Adipocyte (in vitro differentiated cells): ENCODE measurements around the gene PNMA6E.

ENCODE experiments used
- DNase-seq: peaks from one replicate; pipeline ENCODE4 v3.0.0-alpha.2; 2015; ENCODE audit warnings: low read depth
- H3K27me3 ChIP-seq: replicated peaks from 2 replicates; pipeline ENCODE4 v1.7.0; 2013; ENCODE audit warnings: mild to moderate bottlenecking, low read length, moderate library complexity; ENCODE audit not compliant: control insufficient read depth, insufficient read depth
- H3K36me3 ChIP-seq: 2 replicates; pipeline ENCODE4 v1.7.0; 2013; ENCODE audit warnings: low read length, mild to moderate bottlenecking, moderate library complexity; ENCODE audit not compliant: control insufficient read depth, insufficient read depth, severe bottlenecking
- H3K4me1 ChIP-seq: 2 replicates; pipeline ENCODE4 v1.7.0; 2013; ENCODE audit warnings: mild to moderate bottlenecking, low read length, moderate library complexity; ENCODE audit not compliant: control insufficient read depth, insufficient read depth
- H3K4me3 ChIP-seq: 2 replicates; pipeline ENCODE4 v1.7.0; 2013; ENCODE audit warnings: mild to moderate bottlenecking, low read length, moderate library complexity
- H3K9ac ChIP-seq: 2 replicates; pipeline ENCODE4 v1.7.0; 2013; ENCODE audit warnings: mild to moderate bottlenecking, low read length, moderate library complexity
- H3K9me3 ChIP-seq: 2 replicates; pipeline ENCODE4 v1.7.0; 2013; ENCODE audit warnings: mild to moderate bottlenecking, low read length, moderate library complexity; ENCODE audit not compliant: control insufficient read depth

The PNMA6E gene

DNA sequence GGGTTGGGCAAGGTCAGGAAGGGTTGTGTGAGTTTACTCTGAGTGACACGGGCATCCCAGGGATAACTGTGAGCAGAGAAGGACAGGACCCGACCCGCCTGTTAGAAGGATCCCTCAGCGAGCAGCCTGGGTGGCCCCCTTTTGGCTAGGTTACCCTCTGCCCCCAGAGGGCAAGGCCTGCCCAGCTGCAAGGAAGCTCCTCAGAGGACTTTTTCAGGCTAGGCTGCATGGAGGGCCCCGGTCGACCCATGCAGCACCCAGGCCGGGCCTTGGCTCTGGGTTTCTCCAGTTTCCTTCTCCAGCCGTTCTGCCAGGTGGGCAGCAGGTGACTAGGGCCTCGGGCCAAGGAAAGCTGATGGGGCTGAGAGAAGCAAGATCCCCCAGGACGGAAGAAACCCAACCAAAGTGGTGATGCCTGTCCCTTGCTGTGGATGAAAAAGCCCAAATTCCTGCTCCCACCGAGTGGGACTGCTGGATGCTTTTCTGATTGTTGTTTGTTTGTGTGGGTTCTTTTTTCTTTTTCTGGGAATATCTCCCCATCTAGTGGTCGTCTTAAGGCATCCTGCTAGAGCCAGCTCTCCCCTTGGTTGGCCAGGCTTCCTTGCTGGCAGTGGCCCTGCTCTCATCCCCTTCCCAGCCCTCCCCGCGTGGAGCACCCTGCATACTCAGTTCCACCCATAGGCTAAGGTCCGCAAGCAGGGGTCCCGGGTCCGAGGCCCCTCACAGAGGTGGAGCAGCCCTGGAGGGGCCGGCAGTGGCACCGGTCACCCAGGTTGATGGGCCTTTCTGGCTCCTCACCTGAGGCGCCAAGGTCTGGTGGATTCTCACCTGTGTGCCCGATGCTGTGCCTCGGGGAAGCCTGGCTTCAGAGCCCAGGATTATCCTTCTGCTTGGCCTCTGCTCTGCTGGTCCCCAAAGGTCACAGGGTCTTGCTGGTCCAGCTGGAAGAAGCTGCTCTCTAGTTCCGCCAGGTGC, 11.9 kb upstream of the PNMA6E start:
- peaks cover 8% of the 10 kb centered on the region for H3K4me1 ChIP-seq
- DNase-seq = peak; percentile 23
- no peaks in the 10 kb centered on the region for H3K36me3 ChIP-seq
- no peaks in the 10 kb centered on the region for H3K9me3 ChIP-seq
- peaks cover 46% of the 10 kb centered on the region for H3K27me3 ChIP-seq
- H3K4me3 ChIP-seq = no peak overlapping the region
- H3K9ac ChIP-seq = no peak overlapping the region

DNA sequence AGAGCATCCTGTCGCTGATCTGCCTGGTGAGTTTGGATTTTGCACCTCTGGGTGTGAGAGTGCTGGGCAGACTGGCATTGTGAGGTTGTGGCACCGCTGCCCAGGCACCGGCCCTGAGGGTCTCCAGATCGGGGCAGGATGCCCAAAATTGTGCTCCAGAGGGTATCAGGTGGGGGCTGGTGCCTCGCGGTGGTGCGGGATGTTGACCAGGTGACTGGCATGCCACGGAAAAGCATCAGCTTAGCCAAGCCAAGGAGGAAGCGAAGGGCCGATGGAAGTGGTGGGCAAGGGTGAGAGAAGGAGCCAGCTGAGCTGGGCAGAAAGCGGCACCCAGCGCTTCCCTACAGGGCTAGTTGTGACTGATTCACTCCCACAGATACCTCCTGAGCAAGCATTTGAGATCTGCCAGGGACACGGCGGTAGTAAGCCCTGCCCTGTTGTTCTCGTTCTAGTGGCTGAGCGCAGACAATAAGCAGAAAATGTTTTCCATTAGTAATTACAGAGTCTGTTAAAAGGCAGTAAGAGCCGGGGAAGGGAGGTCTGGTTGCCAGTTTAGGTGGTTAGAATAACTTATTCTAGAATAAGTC, 10.9 kb upstream of the PNMA6E start:
- H3K9ac ChIP-seq = no peak overlapping the region
- no peak for DNase-seq
- peaks cover 45% of the 10 kb centered on the region for H3K27me3 ChIP-seq
- H3K9me3 ChIP-seq = no peaks in the 10 kb centered on the region
- H3K4me1 ChIP-seq = peaks cover 8% of the 10 kb centered on the region
- no peak overlapping the region for H3K4me3 ChIP-seq
- H3K36me3 ChIP-seq = no peaks in the 10 kb centered on the region

DNA sequence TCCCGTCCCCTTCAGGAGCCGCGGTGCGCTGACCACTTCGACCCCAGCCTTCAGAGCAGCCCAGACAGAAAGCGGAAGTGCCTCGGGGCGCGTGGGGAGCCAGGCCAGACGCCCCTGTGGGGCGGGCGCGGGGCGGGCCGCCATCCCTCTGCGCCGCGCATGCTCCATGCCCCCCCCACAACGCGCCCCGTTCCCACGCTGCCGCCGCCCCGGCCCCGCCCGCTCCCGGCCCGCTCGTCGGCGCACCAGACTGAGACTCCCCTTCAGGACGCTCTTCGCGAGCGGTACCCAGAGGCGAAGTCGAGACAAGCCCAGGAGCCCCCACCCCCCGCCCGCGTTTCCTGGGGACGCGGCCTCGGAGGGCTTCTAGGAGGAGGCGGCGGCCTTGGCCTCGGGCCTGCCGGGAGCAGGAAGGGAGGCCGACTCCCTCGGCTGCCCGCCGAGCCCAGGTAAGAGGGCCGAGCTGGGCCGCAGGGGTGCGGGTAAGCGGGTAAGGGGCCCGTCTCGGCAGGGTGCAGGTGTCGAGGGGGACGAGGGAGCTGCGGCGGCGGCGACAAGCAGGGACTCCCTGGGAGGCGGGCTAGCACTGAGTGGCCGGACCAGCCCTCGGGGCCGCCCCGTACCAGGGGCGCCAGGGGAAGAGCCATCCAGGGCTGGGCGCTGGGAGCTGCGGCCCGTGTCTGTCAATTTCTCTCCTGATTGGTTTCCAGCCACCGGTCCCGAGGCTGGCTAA, 10.3 kb upstream of the PNMA6E start, which contains the start of gene ZFP92:
Gene ZFP92 (plus strand): TSS at position 218 of the 733 bp plus-strand sequence. CDS start 6,851 bp downstream, outside the sequence.
- Histone ChIP-seq H3K27me3 (peaks cover 45% of the 10 kb centered on the region), H3K4me1 (peaks cover 8% of the 10 kb centered on the region), H3K36me3 (no peaks in the 10 kb centered on the region), H3K9ac (no peak within 1 kb of the TSS), H3K9me3 (no peaks in the 10 kb centered on the region), H3K4me3 (peak within 1 kb of the TSS; percentile 37)
- peak; percentile 56 for DNase-seq

DNA sequence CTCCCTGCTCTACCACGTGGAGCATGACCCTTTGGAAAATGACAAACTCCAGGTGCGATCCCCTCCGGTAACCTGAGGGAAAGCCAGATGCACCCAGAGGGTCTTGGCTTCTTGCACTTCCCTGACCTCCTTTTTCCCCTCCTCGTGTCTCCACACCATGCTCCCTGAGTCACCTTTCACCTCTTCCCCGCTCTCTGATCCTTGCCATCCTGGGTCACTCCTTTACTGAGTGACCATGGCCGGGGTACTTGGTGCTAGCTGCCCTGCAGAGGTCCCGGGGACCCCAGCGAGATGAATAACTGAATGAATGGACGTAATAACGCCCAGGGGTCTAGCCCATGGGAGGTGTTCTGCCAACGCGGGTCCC, 9.7 kb upstream of the PNMA6E start:
- no peak for DNase-seq
- H3K27me3 ChIP-seq = peaks cover 45% of the 10 kb centered on the region
- no peak overlapping the region for H3K4me3 ChIP-seq

DNA sequence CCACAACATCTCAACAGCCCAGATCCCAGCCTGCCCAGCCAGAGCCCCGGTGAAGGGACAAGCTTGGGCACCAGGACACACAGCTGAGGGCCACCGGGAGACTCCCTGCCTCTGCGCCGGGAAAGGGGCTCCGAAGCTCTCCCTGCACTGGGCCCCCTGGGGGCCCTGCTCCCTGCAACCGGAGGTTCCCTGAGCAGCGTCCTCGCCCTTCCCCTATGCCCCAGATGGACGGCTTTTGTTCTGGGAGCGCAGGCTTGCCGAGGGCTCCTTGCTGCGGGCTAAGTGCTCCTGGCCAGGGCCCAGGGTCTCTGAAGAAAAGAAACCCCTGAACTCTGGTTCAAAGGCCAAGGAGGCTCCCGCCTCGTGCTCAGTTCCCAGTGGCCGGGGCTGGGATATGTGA, 9.2 kb upstream of the PNMA6E start:
- DNase-seq = no peak
- no peak overlapping the region for H3K9ac ChIP-seq
- no peaks in the 10 kb centered on the region for H3K36me3 ChIP-seq
- H3K4me3 ChIP-seq = no peak overlapping the region
- peaks cover 48% of the 10 kb centered on the region for H3K27me3 ChIP-seq
- H3K4me1 ChIP-seq = peaks cover 5% of the 10 kb centered on the region
- H3K9me3 ChIP-seq = no peaks in the 10 kb centered on the region

More for the DNA sequence above, 9.7 kb upstream of the PNMA6E start:
- H3K9me3 ChIP-seq = no peaks in the 10 kb centered on the region
- H3K36me3 ChIP-seq = no peaks in the 10 kb centered on the region
- H3K4me1 ChIP-seq = peaks cover 8% of the 10 kb centered on the region
- no peak overlapping the region for H3K9ac ChIP-seq

DNA sequence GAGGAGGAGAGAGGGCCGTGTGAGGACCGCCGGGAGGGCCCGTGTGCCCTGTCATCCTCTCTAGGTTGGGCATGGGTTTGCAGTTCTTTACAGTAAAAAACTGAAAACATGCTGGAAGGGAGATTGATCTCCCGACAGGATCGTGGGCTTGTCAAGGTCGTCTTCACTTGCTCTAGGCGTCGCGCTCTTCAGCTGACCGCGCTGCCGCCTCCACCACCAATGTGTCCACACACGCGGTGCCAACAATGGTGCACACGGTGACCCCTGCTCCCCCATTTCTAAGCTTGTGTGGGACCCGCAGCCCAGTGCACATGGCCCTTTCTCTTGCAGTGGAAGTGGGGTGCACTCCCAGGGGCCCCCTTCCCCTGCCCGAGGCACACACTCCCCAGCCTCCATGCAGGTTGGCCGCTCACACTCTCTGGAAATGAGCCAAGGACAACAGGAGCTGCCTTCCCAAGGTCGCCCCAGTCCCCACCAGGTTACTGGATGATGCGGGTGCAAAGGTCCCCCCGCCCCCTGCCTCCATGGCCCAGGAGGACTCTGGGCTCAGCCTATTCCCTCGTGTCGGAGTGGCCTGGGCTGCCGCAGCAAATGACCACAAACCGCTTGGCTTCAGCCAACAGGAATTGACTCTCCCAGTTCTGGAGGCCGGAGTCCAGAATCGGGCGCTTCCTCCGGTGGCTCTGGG, 8.4 kb upstream of the PNMA6E start:
- H3K9me3 ChIP-seq = peaks cover 4% of the 10 kb centered on the region
- H3K9ac ChIP-seq = no peak overlapping the region
- H3K4me3 ChIP-seq = no peak overlapping the region
- H3K36me3 ChIP-seq = no peaks in the 10 kb centered on the region
- peaks cover 56% of the 10 kb centered on the region for H3K27me3 ChIP-seq
- DNase-seq = no peak
- no peaks in the 10 kb centered on the region for H3K4me1 ChIP-seq

DNA sequence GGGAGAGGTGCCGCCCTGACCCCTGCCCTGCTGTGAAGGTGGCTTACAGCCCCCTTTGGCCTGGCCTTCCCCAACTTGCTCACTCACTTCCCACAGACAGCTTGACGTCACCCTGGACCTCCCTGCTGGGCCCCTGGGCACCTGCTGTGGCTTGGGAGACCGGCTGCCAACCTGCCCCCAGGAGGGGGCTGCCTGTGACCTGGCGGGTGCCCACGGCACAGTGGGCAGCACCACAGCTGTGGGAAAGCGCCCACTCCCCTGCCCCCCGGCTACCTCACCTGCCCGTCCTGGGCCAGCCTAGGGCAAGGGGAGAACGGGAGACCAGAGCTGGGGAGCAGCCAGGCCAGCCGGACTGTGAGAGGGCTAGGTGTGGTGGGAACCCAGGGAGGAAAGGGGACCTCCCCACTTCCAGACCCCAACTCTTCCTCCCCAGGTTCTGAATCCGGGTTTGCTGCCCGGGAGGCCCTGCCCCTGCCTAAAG, 7.8 kb upstream of the PNMA6E start:
- no peaks in the 10 kb centered on the region for H3K4me1 ChIP-seq
- no peak overlapping the region for H3K9ac ChIP-seq
- H3K9me3 ChIP-seq = peaks cover 4% of the 10 kb centered on the region
- DNase-seq = no peak
- H3K4me3 ChIP-seq = no peak overlapping the region
- H3K27me3 ChIP-seq = peaks cover 59% of the 10 kb centered on the region
- H3K36me3 ChIP-seq = no peaks in the 10 kb centered on the region

DNA sequence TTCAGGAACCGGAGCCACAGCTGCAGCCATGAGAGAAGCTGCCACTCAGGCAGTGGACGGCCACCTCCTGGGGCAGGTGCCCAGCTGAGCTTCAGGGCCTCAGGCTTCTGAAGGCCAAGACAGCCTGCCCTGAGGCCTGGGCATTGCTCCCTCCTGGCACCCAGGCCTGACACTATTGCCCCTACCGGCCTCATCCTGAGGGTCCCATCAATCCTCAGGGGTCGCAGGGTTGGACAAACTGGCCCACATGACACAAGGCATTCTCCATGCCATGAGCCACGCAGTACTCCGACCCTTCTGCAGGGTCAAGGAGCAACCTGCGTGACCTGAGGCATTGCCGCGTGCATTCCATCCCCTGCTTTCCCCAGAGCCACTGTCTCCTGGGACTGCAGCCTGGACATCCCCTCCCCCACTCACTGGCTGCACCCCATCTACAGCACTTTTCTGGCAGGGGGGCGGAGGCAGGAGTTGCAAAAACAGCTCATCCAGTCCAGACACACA, 7.1 kb upstream of the PNMA6E start:
- Histone ChIP-seq H3K36me3 (no peaks in the 10 kb centered on the region), H3K9me3 (peaks cover 4% of the 10 kb centered on the region), H3K4me3 (no peak overlapping the region), H3K9ac (no peak overlapping the region), H3K27me3 (peaks cover 56% of the 10 kb centered on the region), H3K4me1 (no peaks in the 10 kb centered on the region)
- no peak for DNase-seq

DNA sequence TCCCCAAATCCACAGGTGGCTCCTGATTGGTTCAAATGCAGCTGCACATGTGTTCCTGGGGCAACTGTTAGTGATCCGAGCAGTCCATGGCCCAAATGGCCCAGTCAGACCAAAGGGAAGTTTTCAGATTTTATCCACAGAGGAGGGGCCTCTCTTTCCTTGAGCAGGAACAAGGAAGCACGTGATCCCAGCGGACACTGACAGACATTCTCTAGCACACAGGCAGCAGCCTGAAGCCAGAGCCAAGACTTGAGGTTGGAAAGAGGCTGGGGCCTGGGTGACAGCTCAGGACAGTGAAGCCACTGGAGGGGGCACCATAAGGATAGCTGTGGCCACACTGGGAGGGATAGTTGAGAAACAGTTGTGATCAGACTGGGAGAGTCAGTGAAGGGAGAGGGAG, 6.6 kb upstream of the PNMA6E start:
- no peak for DNase-seq
- H3K9ac ChIP-seq = no peak overlapping the region
- H3K27me3 ChIP-seq = peaks cover 53% of the 10 kb centered on the region

DNA sequence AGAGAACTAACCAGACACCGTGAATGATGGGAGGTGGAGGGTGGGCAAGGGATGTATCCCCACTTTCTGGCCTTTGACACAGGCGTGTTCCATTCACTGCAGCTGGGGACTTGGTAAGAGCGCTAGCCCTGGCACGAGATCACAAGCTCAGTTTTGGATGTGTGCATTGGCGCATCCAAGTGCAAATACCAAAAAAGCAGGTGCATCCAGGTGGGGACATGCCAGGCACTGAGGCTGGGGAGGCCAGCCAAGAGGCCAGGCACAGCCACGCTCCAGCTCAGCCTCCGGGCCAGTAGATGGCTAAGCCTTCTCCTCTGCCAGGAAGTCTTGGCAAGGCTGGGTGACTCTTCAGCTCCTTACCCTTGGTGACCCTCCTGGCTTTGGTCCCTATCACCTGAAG, 5.8 kb upstream of the PNMA6E start:
- Histone ChIP-seq H3K4me1 (no peaks in the 10 kb centered on the region), H3K27me3 (peaks cover 45% of the 10 kb centered on the region), H3K9me3 (peaks cover 4% of the 10 kb centered on the region), H3K36me3 (no peaks in the 10 kb centered on the region), H3K9ac (no peak overlapping the region), H3K4me3 (no peak overlapping the region)
- no peak for DNase-seq

More for the DNA sequence above, 6.6 kb upstream of the PNMA6E start:
- H3K9me3 ChIP-seq = peaks cover 4% of the 10 kb centered on the region
- no peaks in the 10 kb centered on the region for H3K4me1 ChIP-seq
- H3K4me3 ChIP-seq = no peak overlapping the region
- H3K36me3 ChIP-seq = no peaks in the 10 kb centered on the region
